SJCRH30 (cell line): ENCODE results near the gene KRTAP10-10. TPM values are rescaled to one million over a fixed set of nuclear protein-coding genes. Genes with fewer than 3 reads are reported as not detected.

Experiments
- DNase-seq, 2 experiments: peaks; one replicate each; pipeline ENCODE4 v3.0.0-alpha.2; 2015 to 2020
- H3K27ac ChIP-seq: fragments of 250-450 bp; sonication (Bioruptor Pico); 2 replicates; pipeline ENCODE4 v1.5.1; 2020; ENCODE audit warnings: mild to moderate bottlenecking, moderate library complexity
- H3K27me3 ChIP-seq: fragments of 250-450 bp; sonication (Bioruptor Pico); 2 replicates; pipeline ENCODE4 v1.5.1; 2020; ENCODE audit warnings: mild to moderate bottlenecking, moderate library complexity
- H3K36me3 ChIP-seq: fragments of 250-450 bp; sonication (Bioruptor Pico); 2 replicates; pipeline ENCODE4 v1.5.1; 2020; ENCODE audit warnings: mild to moderate bottlenecking, moderate library complexity
- H3K4me1 ChIP-seq: fragments of 250-450 bp; sonication (Bioruptor Pico); 2 replicates; pipeline ENCODE4 v1.5.1; 2020; ENCODE audit warnings: mild to moderate bottlenecking, moderate library complexity
- H3K4me3 ChIP-seq: fragments of 250-450 bp; sonication (Bioruptor Pico); 2 replicates; pipeline ENCODE4 v1.5.1; 2020; ENCODE audit warnings: mild to moderate bottlenecking, moderate library complexity
- H3K9me3 ChIP-seq: fragments of 250-450 bp; sonication (Bioruptor Pico); replicated peaks from 2 replicates; pipeline ENCODE4 v1.5.1; 2020; ENCODE audit warnings: mild to moderate bottlenecking, moderate library complexity
- total RNA-seq: library from RNA; depleted of rRNA; stranded (reverse); fragments of >200 nt; shearing (Covaris generic); gene quantifications from 2 replicates; pipeline ENCODE4 v1.2.3, GENCODE V29; 2014; rRNA removed

Gene KRTAP10-10
- total RNA-seq, 1 experiment from 2014 or later: not detected

DNA sequence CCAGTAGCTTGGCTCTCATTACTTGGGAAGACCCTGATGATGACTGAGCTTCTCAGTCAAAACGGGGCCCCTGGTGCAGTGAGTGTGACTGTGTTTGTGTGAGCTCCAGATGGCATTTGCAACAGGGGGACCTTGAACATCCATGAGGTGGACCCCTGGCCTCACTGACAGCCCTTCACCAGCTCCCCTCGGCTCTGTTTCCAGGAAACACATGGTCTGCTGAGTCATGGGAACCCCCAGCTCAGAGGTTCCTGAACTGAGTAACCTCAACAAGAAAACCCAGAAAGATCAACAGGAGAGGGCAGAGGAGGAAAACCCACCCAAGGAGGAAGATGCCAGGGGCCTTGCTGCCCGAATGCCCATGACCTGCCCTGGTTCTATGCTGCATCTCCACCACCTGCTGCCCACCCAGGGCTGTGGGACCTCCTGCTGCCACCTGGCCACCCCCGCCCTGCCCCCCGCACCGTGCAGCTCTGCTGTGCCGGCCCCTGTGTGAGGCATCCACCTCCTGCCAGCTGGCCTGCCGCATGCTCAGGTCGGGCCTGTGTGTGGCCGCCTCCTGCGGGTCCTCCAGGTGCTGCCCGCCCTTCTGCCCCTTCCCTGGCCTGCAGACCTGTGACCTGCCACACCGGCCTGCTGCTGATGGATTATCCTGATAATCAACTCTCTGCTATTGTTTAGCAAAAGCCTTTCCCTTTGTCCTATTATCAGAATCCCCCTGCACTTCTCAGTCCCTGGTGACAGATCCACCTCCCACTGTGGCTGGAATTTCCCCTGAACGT is 49.0 kb downstream of the KRTAP10-10 start:
- H3K27ac ChIP-seq: no peak overlapping the region
- DNase-seq: peak in 1 of 2 experiments; percentile 14
- H3K36me3 ChIP-seq: no peaks in the 10 kb centered on the region
- no peak overlapping the region for H3K4me3 ChIP-seq
- H3K9me3 ChIP-seq: no peaks in the 10 kb centered on the region
- peaks cover 12% of the 10 kb centered on the region for H3K4me1 ChIP-seq
- no peaks in the 10 kb centered on the region for H3K27me3 ChIP-seq

- Histone ChIP-seq H3K27ac (peak overlapping the region; percentile 49), H3K27me3 (no peaks in the 10 kb centered on the region), H3K4me3 (peak overlapping the region; percentile 26), H3K9me3 (no peaks in the 10 kb centered on the region), H3K4me1 (peaks cover 21% of the 10 kb centered on the region), H3K36me3 (no peaks in the 10 kb centered on the region)
- DNase-seq: peak; percentile 62 to 75
These were observed 49.8 kb downstream of the KRTAP10-10 start for GRCh38 chr21:44686843-44687561.

GRCh38 chr21:44687671-44688070 is 50.5 kb downstream of the KRTAP10-10 start:
- peak; percentile 82 to 85 for DNase-seq
- Histone ChIP-seq H3K9me3 (0 out of 2 replicates have a peak, but pooled peaks cover under 1% of the 10 kb centered on the region), H3K27ac (peak overlapping the region; percentile 49), H3K4me1 (peaks cover 22% of the 10 kb centered on the region), H3K4me3 (peak overlapping the region; percentile 26), H3K27me3 (no peaks in the 10 kb centered on the region), H3K36me3 (no peaks in the 10 kb centered on the region)

Other genes starting within 250 kb of the KRTAP10-10 start
- gene LRRC3, start 181.8 kb upstream of the KRTAP10-10 start, total RNA-seq: not detected in 2 replicates
- gene KRTAP10-1, start 97.2 kb upstream of the KRTAP10-10 start, total RNA-seq: not detected in 2 replicates
- not detected in 2 replicates for gene KRTAP10-2, start 85.9 kb upstream of the KRTAP10-10 start, total RNA-seq
- not detected in 2 replicates for gene KRTAP10-3, start 78.6 kb upstream of the KRTAP10-10 start, total RNA-seq
- not detected in 2 replicates for gene KRTAP10-4, start 63.6 kb upstream of the KRTAP10-10 start, total RNA-seq
- gene KRTAP10-5, start 56.8 kb upstream of the KRTAP10-10 start, total RNA-seq: not detected in 2 replicates
- gene KRTAP10-6, start 44.9 kb upstream of the KRTAP10-10 start, total RNA-seq: not detected in 2 replicates
- gene KRTAP10-7, start 36.8 kb upstream of the KRTAP10-10 start, total RNA-seq: not detected in 2 replicates
- not detected in 2 replicates for gene KRTAP10-8, start 25.3 kb upstream of the KRTAP10-10 start, total RNA-seq
- gene KRTAP10-9, start 10.3 kb upstream of the KRTAP10-10 start, total RNA-seq: not detected in 2 replicates
- not detected in 2 replicates for gene KRTAP10-11, start 9.1 kb downstream of the KRTAP10-10 start, total RNA-seq
- gene KRTAP12-4, start 17.3 kb downstream of the KRTAP10-10 start, total RNA-seq: not detected in 2 replicates
- gene KRTAP12-3, start 20.6 kb downstream of the KRTAP10-10 start, total RNA-seq: not detected in 2 replicates
- gene KRTAP12-2, start 29.6 kb downstream of the KRTAP10-10 start, total RNA-seq: not detected in 2 replicates
- gene KRTAP12-1, start 44.8 kb downstream of the KRTAP10-10 start, total RNA-seq: not detected in 2 replicates
- gene KRTAP10-12, start 59.8 kb downstream of the KRTAP10-10 start, total RNA-seq: not detected in 2 replicates
- not detected in 2 replicates for gene TSPEAR, start 74.2 kb downstream of the KRTAP10-10 start, total RNA-seq
- gene UBE2G2, start 164.5 kb downstream of the KRTAP10-10 start, total RNA-seq: 79.5 and 90.5 TPM in 2 replicates
- gene SUMO3, start 180.7 kb downstream of the KRTAP10-10 start, total RNA-seq: 70.3 and 76.9 TPM in 2 replicates
- 195 TPM in 2 replicates for gene PTTG1IP, start 236.3 kb downstream of the KRTAP10-10 start, total RNA-seq